Left cardiac atrium (tissue), 4 donors: ENCODE data around the gene EFCAB5. TPM values are rescaled to one million over a fixed set of nuclear protein-coding genes. Genes with fewer than 3 reads are reported as not detected.
"Not testable (repeated sequence)": the region's sequence is repeated elsewhere in the genome, so short reads cannot be mapped to it uniquely, and the experiment has no call there.

ENCODE experiments used
- ATAC-seq, 2 donors: fragments of 200-7000 bp; cut with Tn5 transposase; one replicate each; pipeline ENCODE4 v1.9.1; 2020; ENCODE audit warnings: mild to moderate bottlenecking in 2 of 2, moderate library complexity in 2 of 2
- DNase-seq: peaks from one replicate; pipeline ENCODE4 v3.0.0-alpha.2; 2020
- intact Hi-C, 2 donors: fragments of 100-400 bp; cut with DNase I; formaldehyde crosslinking; loops; one replicate each; pipeline versions ENCODE4 v1.14.1 to v1.15.1; 2022 to 2023
- microRNA-seq, 2 donors: library from miRNA; unstranded; fragments of <30 nt; microRNA quantifications; one replicate each; pipeline ENCODE4 v1.2.0, GENCODE V29; 2020
- total RNA-seq, 2 donors: library from RNA; stranded (reverse); fragmentation: NEBNext Ultra II Directional; extraction: Animal tissue kit (Norgen Biotek cat#: 25700); gene quantifications; one replicate each; pipeline ENCODE4 v1.2.1, GENCODE V29; 2021
- donor health status: DM: no; HTN: yes; CAD: no.
- donor health status: DM: no; HTN: yes; CAD: no; lungs with severe emphysema.
- donor health status: DM: yes; HTN: yes; CAD: no.
- donor health status: Dilated cardiomyopathy.

The EFCAB5 gene
- total RNA-seq, 2 donors from 2014 or later, result 0.09 TPM; not detected in 1

DNA sequence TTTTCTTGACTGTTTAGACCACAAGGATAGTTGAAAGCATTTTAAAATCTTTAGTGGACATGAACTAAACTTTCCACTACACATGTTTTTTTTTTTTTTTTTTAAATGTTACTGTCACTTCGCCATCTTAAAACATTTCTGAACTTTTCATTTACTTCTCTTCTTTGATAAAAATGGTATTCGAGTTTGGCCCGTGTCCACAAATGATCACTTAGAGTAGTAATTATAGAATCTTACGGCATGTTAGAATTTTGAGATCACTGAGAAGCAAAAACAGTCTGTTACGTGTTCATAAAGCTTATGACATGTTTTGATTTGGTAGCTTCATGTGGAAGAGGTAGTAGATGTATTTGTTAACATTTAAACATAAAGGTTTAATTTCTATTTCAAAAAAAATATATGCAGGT lies 176.2 kb downstream of the EFCAB5 start:
- intact Hi-C loops, result loop anchor here in 1 of 2 donors (5.0 kb wide), 1 partner anchor 260 kb away; the partner anchor contains the start of gene CPD
- ATAC-seq, result no peak
- DNase-seq, result no peak

- intact Hi-C loops, result loop anchor here in 1 of 2 donors (5.0 kb wide), 1 partner anchor 259 kb away; the partner anchor contains the start of gene CPD
- not testable (repeated sequence) for DNase-seq, ATAC-seq
Observed at GRCh38 chr17:30118635-30119034, 177.2 kb downstream of the EFCAB5 start.

GRCh38 chr17:30124273-30124796 lies 182.9 kb downstream of the EFCAB5 start:
- ATAC-seq (peak in 1 of 2 donors; percentile 26), DNase-seq (no peak)
- intact Hi-C loops, result loop anchor here in 1 of 2 donors (10.0 kb wide), 1 partner anchor 150 kb away; no protein-coding TSS in a partner anchor

- DNase-seq, result no peak
- no peak for ATAC-seq
- intact Hi-C loops, result loop anchor here in 1 of 2 donors (5.0 kb wide), 1 partner anchor 147 kb away; no protein-coding TSS in a partner anchor
Observed at GRCh38 chr17:30130121-30130520, 188.7 kb downstream of the EFCAB5 start.

DNA sequence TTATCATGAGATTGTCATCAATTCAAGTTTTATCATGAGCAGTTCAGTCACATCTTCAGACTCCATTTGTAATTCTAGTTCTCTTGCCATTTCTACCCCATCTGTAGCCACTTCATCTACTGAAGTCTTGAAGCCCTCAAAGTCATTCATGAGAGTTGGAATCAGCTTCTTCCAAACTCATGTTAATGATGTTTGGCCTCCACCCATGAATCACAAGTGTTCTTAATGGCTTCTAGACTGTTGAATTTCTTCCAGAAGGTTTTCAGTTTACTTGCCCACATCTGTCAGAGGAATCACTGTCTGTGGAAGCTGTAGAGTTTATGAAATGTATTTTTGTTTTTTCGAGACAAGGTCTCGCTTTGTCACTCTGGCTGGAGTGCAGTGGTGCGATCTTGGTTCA lies 191.2 kb downstream of the EFCAB5 start:
- DNase-seq, result no peak
- ATAC-seq, result no peak
- intact Hi-C loops, result loop anchor here in 1 of 2 donors (5.0 kb wide), 1 partner anchor 145 kb away; no protein-coding TSS in a partner anchor

- ATAC-seq (no peak), DNase-seq (no peak)
- intact Hi-C loops, result loop anchor here in 1 of 2 donors (5.0 kb wide), 1 partner anchor 144 kb away; no protein-coding TSS in a partner anchor
Observed at GRCh38 chr17:30133197-30133596, 191.8 kb downstream of the EFCAB5 start.

DNA sequence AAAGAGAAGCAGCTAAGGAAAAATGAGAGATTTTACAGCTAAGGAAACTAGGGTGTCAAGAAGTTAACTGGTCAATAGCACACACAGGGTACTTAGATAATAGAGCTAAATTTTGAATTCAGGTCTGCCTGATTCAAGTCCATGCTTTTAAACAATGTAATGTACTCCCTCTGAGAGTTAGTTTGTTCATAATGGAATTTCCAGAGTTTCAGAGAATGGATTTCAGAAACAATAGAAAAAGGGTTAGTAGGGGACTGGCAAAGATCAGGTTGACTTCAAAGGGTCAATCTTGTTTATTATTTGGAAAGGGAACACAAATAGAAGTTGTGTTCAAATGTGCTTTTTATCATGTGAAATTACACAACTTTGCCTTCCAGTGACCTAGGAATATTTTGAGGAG lies 193.1 kb downstream of the EFCAB5 start:
- ATAC-seq (no peak), DNase-seq (no peak)
- intact Hi-C loops, result loop anchor here in 1 of 2 donors (5.0 kb wide), 1 partner anchor 143 kb away; no protein-coding TSS in a partner anchor

- DNase-seq (no peak), ATAC-seq (no peak)
- intact Hi-C loops, result no loop called here
Observed at GRCh38 chr17:30137158-30137557, 195.7 kb downstream of the EFCAB5 start.

- DNase-seq, ATAC-seq, intact Hi-C loops: not testable (repeated sequence)
Observed at GRCh38 chr17:30147860-30148259, 206.4 kb downstream of the EFCAB5 start.

DNA sequence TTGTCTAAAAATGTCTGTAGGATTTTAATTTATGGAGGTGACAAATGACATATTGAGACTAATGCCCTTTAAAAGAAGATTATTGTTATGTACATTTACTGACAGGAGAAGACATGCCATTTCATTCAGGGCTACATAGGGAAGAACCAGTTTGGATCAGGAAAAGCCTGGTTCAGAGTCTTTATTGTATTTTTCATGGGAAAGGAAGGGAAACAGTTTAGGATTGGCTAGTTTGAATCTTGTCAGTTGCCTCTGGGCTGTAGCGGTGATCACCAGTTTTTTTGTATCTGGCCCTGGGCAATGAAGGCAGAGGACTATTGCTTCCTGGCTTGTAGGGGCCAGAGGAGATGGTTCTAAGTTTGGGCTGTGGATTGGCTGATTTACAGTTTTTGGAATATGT lies 206.9 kb downstream of the EFCAB5 start:
- intact Hi-C loops, result no loop called here
- ATAC-seq, result no peak
- no peak for DNase-seq

- DNase-seq (no peak), ATAC-seq (no peak)
- intact Hi-C loops, result no loop called here
Observed at GRCh38 chr17:30151471-30151870, 210.0 kb downstream of the EFCAB5 start.

DNA sequence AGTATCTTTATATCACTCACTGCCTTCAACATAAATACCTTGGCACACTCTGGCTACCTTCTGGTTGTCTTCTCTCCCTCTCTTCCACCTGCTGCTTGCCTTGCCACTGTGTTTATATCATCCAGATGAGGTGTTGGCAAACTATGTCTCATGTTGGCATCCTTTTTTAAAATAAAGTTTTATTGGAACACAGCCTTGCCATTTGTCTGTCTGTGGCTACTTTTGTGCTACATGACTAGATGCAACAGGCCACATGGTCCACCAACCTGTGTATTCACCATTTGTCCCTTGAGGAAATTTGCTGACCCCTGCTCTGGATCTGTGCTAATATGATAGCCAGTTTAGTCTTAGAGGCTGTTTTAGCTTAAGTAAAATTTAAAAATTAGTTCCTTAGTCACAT lies 212.0 kb downstream of the EFCAB5 start:
- DNase-seq (no peak), ATAC-seq (no peak)
- intact Hi-C loops, result no loop called here

GRCh38 chr17:30155389-30155788 lies 214.0 kb downstream of the EFCAB5 start:
- DNase-seq, result no peak
- no peak for ATAC-seq
- intact Hi-C loops, result no loop called here

Small RNA genes within 50 kb of the gene (microRNA-seq; reads per million reads assigned to microRNA genes)
- 0 reads per million in 2 donors for gene MIR423

Other genes starting within 250 kb of the EFCAB5 start
- 10 to 100 TPM; 33.0 to 41.3 TPM for gene SSH2, start 11.4 kb upstream of the EFCAB5 start, total RNA-seq
- 10 to 100 TPM; 22.1 to 33.8 TPM for gene NSRP1, start 175.2 kb downstream of the EFCAB5 start, total RNA-seq